HK-2 (cell line): ENCODE results near the gene PRR5.

Source experiments
- DNase-seq: peaks from one replicate; pipeline ENCODE4 v3.0.0-alpha.2; 2018; ENCODE audit not compliant: unreplicated experiment

The PRR5 gene

DNA sequence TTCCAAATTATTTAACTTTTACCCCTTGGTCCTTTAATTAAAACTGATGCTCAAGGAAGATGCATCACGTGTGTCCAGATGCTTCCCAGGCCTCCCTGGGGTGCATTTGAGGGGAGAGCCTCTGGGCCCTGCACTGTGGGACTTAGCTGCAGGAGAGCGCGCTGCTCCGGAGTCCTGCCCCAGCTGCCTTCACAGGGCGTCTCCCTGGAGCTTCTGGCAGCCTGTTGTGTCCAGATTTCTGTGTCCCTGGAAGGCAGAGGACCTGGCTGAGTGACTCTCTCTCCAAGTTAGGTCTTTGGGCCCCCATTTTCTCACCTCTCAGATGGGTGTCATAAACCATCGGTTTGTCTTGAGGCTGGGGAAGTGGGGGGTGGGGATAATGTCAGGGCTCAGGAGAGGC, 53.4 kb downstream of the PRR5 start:
- DNase-seq = no peak

DNA sequence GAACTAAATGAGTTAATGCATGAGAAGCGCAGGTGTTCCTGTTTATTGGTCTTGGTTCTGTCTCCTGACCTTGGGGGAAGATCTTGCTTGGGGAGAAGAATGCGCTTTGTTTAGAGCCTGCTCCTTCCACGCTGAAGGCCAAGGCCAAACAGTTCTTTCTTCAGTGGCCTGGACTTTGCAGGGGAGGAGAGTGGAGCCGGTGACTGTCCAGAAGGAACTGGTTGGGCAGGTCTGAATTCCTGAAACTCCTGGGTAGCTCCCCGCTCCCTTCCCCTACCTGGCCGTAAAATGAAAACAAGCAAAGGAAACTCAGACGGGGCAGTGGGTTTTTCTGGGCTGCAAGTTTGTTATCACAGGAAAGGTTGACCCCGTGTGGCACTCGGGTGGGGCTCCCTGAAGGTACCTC, 54.0 kb downstream of the PRR5 start:
- no peak for DNase-seq

DNA sequence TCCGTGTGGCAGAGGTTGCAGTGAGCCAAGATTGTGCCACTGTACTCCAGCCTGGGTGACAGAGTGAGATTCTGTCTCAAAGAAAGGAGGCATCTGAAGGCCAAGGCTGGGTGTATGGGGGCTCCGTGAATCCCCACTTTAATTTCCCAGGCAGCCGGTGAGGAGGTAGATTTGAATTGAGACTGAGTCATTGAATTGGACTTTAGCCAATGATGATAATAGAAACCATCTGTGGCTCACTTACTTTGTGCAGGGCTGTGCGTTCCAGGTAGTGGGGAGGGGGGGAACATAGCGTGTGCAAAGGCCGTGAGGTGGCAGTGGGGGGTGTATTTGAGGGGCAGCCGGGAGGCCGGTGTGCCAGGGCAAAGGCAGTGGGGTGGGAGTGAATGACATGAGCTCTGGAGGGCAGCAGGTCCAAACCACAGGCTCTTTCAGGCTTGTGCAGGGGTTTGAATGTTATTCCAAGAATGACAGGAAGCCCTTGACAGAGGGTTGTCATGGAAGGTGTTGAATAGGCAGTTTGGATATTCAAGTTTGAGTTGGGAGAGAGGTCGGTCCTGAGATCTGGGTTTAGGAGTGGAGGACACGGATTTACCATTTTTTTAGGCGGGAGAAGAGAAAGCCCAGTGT, 56.5 kb downstream of the PRR5 start:
- DNase-seq = peak; percentile 22

DNA sequence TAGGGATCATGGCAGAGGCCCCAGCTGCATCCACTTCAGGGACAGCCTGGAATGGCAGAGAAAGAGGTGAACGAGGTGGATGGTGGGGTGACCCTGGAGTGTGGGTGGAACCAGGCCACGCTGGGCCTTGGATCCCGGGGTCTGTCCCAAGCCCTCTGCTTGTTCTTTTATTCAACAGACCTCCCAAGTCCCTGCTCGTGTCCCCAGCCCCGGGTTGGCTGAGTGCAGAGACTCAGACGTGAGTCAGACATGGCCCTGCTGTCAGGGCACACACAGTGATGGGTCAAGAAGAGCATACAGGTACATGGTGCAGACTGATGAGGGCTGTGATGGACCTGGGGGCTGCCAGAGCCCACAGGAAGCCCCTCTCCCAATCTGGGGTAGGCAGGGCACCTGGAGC, 57.0 kb downstream of the PRR5 start:
- no peak for DNase-seq

DNA sequence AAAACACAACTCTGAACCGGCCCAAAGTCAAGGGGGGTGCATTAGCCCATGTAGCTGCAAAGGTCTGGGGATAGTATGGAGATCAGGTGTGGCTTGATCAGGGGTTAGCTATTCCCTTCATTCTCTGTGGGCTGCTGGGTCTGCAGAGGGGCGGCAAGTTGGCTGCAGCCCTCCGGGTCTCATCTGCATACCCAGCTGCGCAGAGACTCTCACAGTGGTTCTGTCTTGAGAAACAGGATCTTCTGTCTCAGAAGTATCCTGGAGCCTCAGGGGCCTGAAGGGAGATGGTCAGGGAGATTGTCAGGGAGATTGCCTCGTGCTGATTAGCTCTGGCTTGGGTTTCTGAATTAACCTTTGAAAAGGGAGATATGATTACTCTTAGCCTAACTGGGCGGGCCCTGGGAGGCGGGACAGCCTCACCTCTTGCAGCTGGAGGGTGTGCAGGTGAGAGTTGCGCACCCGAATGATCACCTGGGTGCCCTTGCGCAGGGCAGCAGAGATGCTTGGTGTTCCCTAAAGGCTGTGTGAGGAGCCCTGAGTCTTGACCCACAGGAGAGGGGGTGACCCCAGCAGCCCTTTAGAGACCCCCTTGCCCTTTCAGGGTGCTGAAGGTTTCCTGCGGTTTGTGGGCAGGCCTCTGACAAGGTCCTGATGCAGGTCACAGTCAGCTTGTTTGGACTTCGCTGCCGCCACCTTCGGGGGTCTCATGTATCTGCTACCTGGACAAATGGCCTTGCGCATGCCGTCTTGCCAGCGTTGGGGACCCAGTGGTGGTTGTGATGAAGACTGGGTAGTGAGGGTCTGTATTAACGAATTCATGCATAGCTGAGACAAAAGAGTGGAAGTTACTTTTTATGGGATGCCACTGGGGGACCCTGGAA, 57.7 kb downstream of the PRR5 start:
- no peak for DNase-seq

DNA sequence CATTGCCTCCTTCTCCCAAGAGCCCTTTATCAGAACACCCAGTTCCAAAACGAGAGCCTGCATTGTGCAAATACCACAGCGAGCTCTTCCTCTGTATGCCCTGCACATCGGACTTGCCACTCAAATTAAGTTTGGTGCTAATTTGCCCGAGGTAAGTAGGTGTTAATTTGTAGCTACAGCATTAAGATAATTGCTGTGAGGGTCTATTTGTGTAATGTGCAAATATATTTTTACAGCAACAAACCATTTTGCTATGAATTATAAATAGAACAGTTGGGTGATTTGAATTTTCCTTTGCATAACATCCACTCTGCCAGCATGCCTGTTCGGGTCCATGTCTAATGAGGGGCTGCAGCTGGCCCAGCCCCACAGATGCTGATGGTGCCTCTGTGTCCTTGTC, 58.5 kb downstream of the PRR5 start:
- DNase-seq = no peak

DNA sequence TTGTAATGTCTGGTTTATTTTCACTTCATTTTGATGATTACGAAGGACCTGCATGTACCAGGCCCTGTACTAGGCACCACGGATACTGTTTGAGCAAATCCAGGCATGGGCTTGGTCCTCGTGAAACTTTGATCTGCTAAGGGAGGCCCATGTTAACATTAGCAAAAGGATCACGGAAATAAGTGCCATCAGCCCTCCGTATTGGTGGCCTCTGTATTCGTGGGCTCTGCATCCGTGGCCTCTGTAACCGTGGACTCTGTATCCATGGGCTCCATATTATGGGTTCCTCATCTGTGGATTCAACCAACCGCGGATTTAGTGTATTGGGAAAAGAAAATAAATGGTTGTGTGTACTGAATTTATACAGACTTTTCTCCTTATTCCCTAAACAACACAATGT, 59.0 kb downstream of the PRR5 start:
- DNase-seq = no peak

DNA sequence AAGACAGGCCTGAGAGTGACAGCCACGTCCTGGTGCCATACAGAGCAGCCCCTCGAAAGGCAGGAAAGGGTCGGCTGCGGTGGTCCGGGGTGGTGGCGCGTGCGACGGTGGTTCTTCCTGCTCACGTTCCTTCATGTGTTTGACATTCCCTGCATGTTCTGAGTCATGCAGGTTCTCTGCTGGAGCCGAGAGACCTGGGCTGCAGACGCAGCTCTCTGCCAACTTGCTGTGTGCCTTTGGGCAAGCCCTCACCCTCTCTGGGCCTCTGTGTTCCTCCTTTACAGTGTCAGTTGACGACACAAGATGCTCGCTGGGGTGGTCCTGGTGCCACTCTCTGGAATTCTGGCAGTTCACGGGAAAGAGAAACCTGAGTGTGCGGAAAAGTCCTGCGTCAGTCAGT, 62.4 kb downstream of the PRR5 start:
- DNase-seq = no peak

DNA sequence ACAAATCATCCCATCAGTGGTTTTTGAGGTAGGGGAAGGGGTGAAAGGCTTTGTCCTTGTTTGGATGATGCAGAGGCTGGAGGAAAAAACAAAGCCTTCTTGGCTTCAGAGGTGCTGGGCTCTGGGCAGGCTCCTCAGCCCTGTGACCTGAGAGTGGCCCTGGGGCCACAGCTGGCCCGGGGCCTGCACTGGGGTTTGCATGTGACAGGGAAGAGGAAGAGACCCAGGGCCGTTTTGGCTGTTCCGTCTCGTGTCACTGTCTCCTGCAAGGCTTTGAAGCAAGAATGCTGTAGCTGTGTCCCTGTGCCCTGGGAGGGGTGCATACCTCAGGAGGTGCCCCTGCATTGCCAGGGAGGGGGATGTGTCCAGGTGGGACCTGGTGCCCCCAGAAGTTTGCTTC, 63.0 kb downstream of the PRR5 start:
- no peak for DNase-seq

DNA sequence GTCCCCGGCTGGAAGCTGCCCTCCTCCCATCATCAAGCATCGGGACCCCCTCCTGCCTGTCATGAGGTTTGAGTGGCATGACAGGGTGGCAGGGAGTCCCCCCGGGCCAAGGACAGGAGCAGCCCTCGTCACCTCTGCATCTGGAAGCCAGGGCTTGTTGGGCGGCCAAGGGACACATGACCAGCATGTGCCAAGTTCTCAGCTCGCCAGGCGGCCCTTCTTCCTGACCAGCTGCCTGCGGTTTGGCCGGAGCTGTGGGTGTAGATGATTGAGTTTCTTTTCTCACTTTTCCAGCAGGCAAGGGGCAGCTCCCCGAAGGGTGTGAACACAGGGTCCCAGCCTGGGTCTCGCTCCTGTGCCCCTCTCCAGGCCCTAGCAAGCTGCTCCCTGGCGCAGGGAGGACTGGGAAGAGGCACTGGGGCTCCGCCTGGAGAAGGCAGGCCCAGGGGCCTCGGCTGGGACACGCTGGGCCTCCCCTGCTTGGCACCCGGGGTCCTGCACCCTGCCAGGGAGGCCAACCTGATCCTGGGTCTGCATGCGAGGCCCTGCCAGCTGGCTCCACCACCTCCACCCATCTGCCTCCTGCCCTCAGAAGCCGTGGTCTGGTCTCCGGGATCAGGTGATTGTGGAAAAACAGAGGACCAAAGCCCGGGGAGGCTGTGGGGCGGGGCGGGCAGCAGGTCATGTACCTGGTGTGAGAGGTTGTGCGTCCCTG, 63.7 kb downstream of the PRR5 start:
- DNase-seq = no peak

DNA sequence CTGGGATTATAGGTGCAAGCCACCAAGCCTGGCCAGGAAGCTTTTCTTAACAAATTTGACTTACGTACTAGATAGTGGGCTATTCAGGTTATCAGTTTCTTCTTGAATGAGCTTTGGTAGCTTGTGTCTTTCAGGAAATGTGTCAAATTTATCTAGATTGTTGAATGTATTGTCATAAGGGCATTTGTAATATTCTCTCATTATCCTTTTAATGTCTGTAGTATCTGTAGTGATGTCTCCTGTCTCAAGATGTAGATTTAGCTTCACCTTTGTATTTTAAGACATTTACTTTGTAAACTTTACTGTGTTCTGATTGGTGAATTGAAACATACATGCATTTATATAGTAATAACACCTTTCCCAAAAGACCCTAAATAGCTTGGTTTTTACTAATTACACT, 71.1 kb downstream of the PRR5 start:
- DNase-seq = no peak

DNA sequence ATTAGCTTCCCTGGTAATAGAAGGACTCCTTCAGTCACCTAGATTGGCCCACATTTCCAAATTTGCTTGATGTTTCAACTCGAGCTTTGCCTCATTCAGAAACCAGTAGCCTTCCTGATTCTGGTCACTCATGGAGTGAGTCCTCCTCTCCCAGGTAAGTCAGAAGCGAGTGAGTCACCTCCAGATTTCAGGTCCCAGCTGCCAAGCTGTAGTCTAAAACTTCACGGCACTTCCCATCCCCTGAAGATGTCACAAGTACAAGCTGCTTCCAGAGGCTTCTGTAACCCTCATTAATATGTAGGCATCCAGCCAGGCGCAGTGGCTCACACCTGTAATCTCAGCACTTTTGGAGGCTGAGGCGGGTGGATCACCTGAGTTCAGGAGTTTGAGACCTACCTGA, 73.9 kb downstream of the PRR5 start:
- no peak for DNase-seq

DNA sequence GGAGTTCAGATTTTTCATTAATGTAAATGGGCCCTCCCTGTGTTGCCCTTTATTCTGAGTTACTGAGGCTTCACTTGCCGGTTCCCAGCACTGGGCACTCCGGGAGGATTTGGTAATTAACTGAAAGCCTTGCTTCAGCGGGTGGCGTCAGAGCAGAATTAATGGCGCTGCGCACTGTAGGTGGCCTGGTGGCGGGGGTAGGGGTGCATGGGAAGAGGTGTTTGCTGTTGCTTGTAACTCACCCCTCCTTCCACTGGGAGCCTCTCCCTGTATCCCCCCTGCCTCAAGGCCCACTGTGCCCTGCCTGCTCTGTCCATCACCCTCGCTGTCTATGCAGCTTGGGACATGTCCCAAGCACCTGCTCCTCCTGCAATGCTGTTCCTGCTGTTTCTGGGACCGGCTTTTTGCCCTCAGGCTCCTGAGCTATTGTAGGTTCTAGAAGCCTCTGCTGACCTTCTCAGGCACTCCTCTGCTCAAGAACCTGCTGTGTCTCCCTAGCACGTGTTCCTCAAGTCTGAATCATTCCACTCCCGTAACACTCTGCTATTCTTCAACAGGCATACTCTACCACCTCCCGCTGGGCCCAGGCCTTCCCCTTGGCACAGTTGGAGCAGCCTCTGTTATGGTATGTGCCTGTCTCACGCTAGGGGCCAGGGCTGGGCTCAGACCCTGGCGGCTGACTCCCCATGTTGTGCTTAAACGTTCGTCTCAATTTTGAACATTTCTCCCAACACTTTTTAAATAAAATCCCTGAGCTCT, 74.8 kb downstream of the PRR5 start:
- no peak for DNase-seq

DNA sequence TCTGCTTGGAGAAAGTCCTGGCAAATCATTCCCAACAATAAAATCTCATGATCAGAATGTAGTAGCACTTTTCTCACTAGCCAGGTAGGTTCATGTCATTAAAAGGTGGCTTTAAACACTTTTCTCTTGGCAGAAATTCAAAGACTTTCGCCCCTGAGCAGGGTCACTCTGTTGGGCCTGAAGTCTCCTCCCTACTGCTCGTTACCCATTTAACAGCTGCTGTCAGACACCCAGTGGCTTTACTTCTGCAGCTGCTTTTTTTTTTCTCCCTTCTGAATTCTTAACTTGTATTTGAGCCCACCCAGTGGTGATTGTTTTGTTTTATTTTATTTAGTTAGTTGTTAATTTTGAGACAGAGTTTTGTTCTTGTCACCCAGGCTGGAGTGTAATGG, 75.4 kb downstream of the PRR5 start:
- no peak for DNase-seq

DNA sequence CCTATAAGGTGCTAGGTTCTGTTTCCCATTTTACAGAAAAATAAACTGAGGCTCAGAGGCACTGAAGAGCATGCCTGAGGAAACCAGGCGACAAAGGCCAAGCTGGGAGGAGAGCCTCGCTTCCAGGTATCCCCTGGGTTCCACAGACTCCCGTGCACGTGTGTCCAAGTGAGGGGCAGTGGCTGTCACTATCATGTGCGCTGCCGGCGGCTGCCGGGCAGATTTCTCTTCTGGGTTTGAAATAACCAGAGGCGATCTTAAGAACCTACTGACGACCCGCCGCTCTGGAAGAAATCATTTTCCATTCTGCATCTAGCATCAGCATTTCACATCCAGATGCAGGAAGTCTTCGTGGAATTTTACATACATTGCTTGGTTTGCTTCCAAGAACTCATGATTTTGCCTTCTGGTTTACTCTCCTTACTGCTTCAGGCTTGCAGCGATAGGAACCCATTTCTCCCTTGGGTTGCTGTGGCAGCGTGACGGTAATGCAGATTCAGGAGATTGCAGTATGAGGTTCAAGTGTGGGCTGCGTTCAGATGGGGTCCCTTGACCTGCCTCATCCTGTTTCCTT, 79.0 kb downstream of the PRR5 start:
- no peak for DNase-seq

DNA sequence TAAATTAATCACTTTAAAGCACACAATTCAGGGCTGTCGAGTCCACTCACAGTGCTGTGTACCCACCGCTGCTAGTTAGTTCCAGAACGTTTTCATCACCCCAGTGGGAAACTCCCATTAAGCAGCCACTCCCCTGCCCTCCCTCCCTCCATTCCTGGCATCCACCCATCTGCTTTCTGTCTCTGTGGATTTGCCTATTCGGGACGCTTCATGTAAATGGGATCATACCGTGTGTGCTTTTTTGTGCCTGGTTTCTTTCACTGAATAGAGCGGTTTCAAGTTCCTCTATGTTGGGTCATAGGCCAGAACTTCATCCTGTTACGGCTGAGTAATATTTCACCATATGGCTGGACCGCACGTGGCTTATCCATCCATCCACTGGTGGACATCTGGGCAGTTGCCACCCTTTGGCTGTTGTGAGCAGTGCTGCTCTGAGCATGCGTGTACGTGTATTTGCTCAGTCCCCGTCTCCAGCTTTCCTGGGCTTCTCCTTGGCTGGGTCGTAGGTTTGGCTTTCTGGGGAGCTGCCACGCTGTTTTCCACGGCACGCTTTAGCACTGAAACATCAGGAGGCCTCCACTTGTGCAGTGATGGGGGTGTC, 80.5 kb downstream of the PRR5 start:
- no peak for DNase-seq

DNA sequence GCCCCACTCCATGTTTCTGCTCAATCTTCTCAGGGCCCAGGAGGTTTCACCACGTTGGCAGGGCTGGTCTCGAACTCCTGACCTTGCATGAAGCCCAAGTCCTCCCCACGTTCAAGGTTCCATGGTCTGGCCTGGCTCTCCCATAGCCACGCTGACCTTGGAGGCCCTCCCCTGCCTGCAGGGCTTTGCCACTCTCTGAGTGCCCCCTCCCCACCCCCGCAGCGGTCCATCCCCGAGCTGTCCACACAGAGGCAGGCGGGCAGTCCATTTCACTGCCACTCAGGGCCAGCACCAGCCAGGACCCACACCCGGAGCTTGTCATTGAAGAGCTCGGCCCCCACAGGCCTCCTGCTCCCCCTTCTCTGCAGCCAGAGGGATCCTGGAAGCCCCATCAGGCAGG, 81.1 kb downstream of the PRR5 start:
- no peak for DNase-seq

DNA sequence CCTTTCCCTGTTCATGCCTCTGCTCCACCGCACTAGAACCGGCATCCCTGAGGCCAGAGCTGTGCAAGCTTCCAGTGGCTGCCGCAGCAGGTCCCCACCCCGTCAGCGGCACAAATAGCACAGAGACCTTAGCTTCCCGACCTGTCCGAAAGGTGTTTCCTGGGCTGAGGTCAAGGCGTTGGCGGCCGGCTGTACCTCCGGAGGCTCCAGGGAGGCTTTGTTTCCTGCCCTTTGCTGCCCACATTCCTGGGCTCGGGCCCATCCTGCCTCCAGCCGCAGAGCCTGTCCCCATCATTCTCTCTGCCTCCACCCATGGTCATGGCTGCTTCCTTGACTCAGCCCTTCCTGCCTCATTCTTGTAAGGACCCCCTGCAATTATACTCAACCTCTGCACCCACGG, 81.6 kb downstream of the PRR5 start:
- no peak for DNase-seq

DNA sequence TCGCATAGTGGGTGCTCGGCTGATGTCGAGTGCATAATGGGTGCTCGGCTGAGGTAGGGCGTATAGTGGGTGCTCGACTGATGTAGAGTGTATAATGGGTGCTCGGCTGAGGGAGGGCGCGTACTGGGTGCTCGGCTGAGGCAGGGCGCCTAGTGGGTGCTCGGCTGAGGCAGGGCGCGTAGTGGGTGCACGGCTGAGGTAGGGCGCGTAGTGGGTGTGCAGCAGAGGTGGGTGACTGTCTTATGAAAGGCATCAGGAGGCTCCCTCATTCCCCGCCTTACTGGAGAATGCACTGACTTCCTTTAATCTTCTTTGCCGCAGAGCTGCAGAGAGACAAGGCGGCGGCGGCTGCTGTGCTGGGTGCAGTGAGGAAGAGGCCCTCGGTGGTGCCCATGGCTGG, 84.1 kb downstream of the PRR5 start:
- no peak for DNase-seq

DNA sequence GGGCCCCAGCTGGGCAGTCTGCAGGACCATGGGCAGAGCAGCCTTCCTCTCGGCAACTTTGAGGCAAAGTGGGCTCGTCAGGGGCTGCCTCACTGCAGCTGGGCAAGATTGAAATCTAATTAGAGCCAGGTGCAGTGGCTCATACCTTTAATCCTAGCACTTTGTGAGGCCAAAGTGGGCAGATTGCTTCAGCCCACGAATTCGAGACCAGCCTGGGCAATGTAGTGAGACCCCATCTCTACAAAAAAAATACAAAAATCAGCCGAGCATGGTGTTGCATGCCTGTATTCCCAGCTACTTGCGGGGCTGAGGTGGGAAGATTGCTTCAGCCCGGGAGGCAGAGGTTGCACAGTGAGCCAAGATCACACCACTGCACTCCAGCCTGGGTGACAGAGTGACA, 84.6 kb downstream of the PRR5 start:
- DNase-seq = no peak
